Activated T-cell treated with anti-CD3 and anti-CD28 coated beads, Interleukin-2, amount 50 U/mL, for 48 hours (primary cell): ENCODE results near the gene GRM7.

Experiments used
- DNase-seq, 2 experiments: peaks; one replicate each; pipeline ENCODE4 v3.0.0-alpha.2; 2020

GRM7 gene

GRCh38 chr3:7421065-7421464 is 560.1 kb downstream of the GRM7 start:
- DNase-seq: no peak

GRCh38 chr3:7423036-7423435 is 562.1 kb downstream of the GRM7 start:
- no peak for DNase-seq

GRCh38 chr3:7423995-7424394 is 563.1 kb downstream of the GRM7 start:
- DNase-seq: no peak

- DNase-seq: no peak
These were observed 567.3 kb downstream of the GRM7 start for GRCh38 chr3:7428206-7428718.

- no peak for DNase-seq
These were observed 571.7 kb downstream of the GRM7 start for GRCh38 chr3:7432610-7433009.

GRCh38 chr3:7433073-7433472 is 572.2 kb downstream of the GRM7 start:
- no peak for DNase-seq

- DNase-seq: no peak
These were observed 575.6 kb downstream of the GRM7 start for GRCh38 chr3:7436542-7436941.

GRCh38 chr3:7437231-7437630 is 576.3 kb downstream of the GRM7 start:
- no peak for DNase-seq

- no peak for DNase-seq
These were observed 578.3 kb downstream of the GRM7 start for GRCh38 chr3:7439101-7439680.

- no peak for DNase-seq
These were observed 584.0 kb downstream of the GRM7 start for GRCh38 chr3:7444886-7445285.

- no peak for DNase-seq
These were observed 584.4 kb downstream of the GRM7 start for GRCh38 chr3:7445331-7445730.

GRCh38 chr3:7447197-7447769 is 586.4 kb downstream of the GRM7 start:
- no peak for DNase-seq

- no peak for DNase-seq
These were observed 595.5 kb downstream of the GRM7 start for GRCh38 chr3:7456386-7456785.

- no peak for DNase-seq
These were observed 600.4 kb downstream of the GRM7 start for GRCh38 chr3:7461202-7461825.

GRCh38 chr3:7469866-7470265 is 609.0 kb downstream of the GRM7 start:
- DNase-seq: no peak

GRCh38 chr3:7484636-7485035 is 623.7 kb downstream of the GRM7 start:
- DNase-seq: no peak

- DNase-seq: no peak
These were observed 626.8 kb downstream of the GRM7 start for GRCh38 chr3:7487763-7488162.

- no peak for DNase-seq
These were observed 628.5 kb downstream of the GRM7 start for GRCh38 chr3:7489417-7489816.

- no peak for DNase-seq
These were observed 637.8 kb downstream of the GRM7 start for GRCh38 chr3:7498715-7499114.

- DNase-seq: no peak
These were observed 642.5 kb downstream of the GRM7 start for GRCh38 chr3:7503431-7503830.

- no peak for DNase-seq
These were observed 644.2 kb downstream of the GRM7 start for GRCh38 chr3:7504886-7505775.

GRCh38 chr3:7506606-7507180 is 645.8 kb downstream of the GRM7 start:
- DNase-seq: no peak

- DNase-seq: no peak
These were observed 647.9 kb downstream of the GRM7 start for GRCh38 chr3:7508821-7509220.
